ENCODE data around the gene RGS7. TPM values are rescaled to one million over a fixed set of nuclear protein-coding genes. Genes with fewer than 3 reads are reported as not detected.
"Not testable (repeated sequence)": the region's sequence is repeated elsewhere in the genome, so short reads cannot be mapped to it uniquely, and the experiment has no call there.

RGS7 gene
- total RNA-seq, 1 donor from 2014 or later: not detected

GRCh38 chr1:241142493-241142892 lies 214.5 kb downstream of the RGS7 start:
- DNase-seq (ENCODE audit: extremely low spot score in 2 of 2): no peak
- Histone ChIP-seq H3K4me3 (no peak overlapping the region), H3K36me3 (no peaks in the 10 kb centered on the region), H3K4me1 (no peaks in the 10 kb centered on the region), H3K27me3 (no peaks in the 10 kb centered on the region), H3K27ac (no peak overlapping the region), H3K9me3 (no peaks in the 10 kb centered on the region)
- intact Hi-C loops (cut with DNase I): no loop called here
- TF ChIP-seq POLR2A (IDR thresholded peaks at IDR 0.05) (no peak), CTCF (IDR thresholded peaks at IDR 0.05) (no peak), POLR2AphosphoS5 (IDR thresholded peaks at IDR 0.05; ENCODE audit: insufficient read depth in 1 of 2, low read depth in 1 of 2) (no peak)

DNA sequence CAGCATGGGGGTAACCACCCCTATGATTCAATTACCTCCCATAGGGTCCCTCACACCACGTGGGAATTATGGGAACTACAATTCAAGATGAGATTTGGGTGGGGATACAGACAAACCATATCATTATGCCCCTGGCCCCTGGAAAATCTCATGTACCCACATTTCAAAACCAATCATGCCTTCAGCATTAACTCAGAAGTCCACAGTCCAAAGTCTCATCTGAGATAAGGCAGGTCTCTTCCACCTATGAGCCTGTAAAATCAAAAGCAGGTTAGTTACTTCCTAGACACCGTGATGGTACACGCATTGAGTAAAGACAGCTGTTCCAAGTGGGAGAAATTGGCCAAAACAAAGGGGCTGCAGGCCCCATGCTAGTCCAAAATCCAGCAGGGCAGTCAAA lies 215.4 kb downstream of the RGS7 start:
- H3K36me3 ChIP-seq; intact Hi-C loops (cut with DNase I); H3K27me3 ChIP-seq; H3K9me3 ChIP-seq; H3K4me3 ChIP-seq; H3K27ac ChIP-seq; DNase-seq (ENCODE audit: extremely low spot score in 2 of 2); H3K4me1 ChIP-seq: not testable (repeated sequence)

DNA sequence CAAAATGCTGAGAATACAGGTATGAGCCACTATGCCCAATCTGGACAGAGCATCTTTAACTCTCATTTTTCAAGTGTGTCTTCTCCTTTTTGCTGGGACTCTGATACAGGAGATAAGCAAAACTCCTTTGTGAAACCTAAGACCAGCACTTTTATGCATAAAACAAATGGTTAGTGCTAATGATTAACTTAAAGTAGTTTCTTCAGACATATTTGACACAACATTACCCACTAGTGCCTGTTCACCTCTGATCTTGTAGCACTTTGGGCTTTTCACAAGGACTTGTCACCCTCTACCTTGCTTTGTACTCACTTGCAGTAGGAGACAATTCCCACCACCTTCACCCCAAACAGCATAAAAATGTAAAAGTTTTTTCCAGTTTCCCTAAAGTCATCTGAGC lies 216.3 kb downstream of the RGS7 start:
- TF ChIP-seq POLR2A (IDR thresholded peaks at IDR 0.05) (no peak), POLR2AphosphoS5 (IDR thresholded peaks at IDR 0.05; ENCODE audit: insufficient read depth in 1 of 2, low read depth in 1 of 2) (no peak), CTCF (IDR thresholded peaks at IDR 0.05) (no peak)
- Histone ChIP-seq H3K4me3 (no peak overlapping the region), H3K4me1 (no peaks in the 10 kb centered on the region), H3K36me3 (no peaks in the 10 kb centered on the region), H3K27ac (no peak overlapping the region), H3K9me3 (no peaks in the 10 kb centered on the region), H3K27me3 (no peaks in the 10 kb centered on the region)
- intact Hi-C loops (cut with DNase I): no loop called here
- no peak for DNase-seq (ENCODE audit: extremely low spot score in 2 of 2)

DNA sequence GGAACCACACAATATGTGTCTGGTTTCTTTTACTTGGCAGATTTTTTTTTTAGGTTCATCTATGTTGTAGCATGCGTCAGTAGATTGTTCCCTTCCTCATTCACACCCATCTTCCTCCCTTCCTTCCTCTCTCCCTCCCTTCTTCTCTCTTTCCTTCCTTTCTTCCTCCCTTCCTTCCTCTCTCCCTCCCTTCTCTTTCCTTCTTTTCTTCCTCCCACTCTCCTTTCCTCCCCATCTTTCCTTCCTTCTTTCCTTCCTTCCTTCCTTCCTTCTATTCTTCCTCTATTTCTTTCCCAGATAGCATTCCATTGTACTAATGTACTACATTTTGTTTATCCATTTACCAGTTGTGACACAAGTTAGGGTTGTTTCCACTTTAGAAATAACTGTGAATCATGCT lies 218.0 kb downstream of the RGS7 start:
- H3K27ac ChIP-seq: no peak overlapping the region
- H3K4me3 ChIP-seq: no peak overlapping the region
- TF ChIP-seq POLR2A (IDR thresholded peaks at IDR 0.05): no peak
- TF ChIP-seq POLR2AphosphoS5 (IDR thresholded peaks at IDR 0.05; ENCODE audit: insufficient read depth in 1 of 2, low read depth in 1 of 2): no peak
- TF ChIP-seq CTCF (IDR thresholded peaks at IDR 0.05): no peak
- no peak for DNase-seq (ENCODE audit: extremely low spot score in 2 of 2)
- intact Hi-C loops (cut with DNase I): no loop called here
- no peaks in the 10 kb centered on the region for H3K27me3 ChIP-seq
- no peaks in the 10 kb centered on the region for H3K4me1 ChIP-seq
- H3K9me3 ChIP-seq: no peaks in the 10 kb centered on the region
- no peaks in the 10 kb centered on the region for H3K36me3 ChIP-seq

GRCh38 chr1:241138248-241138647 lies 218.8 kb downstream of the RGS7 start:
- no peak for TF ChIP-seq CTCF (IDR thresholded peaks at IDR 0.05)
- TF ChIP-seq POLR2AphosphoS5 (IDR thresholded peaks at IDR 0.05; ENCODE audit: insufficient read depth in 1 of 2, low read depth in 1 of 2): no peak
- no peak for TF ChIP-seq POLR2A (IDR thresholded peaks at IDR 0.05)
- H3K4me1 ChIP-seq: no peaks in the 10 kb centered on the region
- no peak overlapping the region for H3K4me3 ChIP-seq
- H3K9me3 ChIP-seq: no peaks in the 10 kb centered on the region
- intact Hi-C loops (cut with DNase I): no loop called here
- no peak for DNase-seq (ENCODE audit: extremely low spot score in 2 of 2)
- no peaks in the 10 kb centered on the region for H3K27me3 ChIP-seq
- no peak overlapping the region for H3K27ac ChIP-seq
- no peaks in the 10 kb centered on the region for H3K36me3 ChIP-seq

- Histone ChIP-seq H3K9me3 (no peaks in the 10 kb centered on the region), H3K27me3 (no peaks in the 10 kb centered on the region), H3K27ac (no peak overlapping the region), H3K4me3 (no peak overlapping the region), H3K4me1 (no peaks in the 10 kb centered on the region), H3K36me3 (no peaks in the 10 kb centered on the region)
- no peak for TF ChIP-seq POLR2AphosphoS5 (IDR thresholded peaks at IDR 0.05; ENCODE audit: insufficient read depth in 1 of 2, low read depth in 1 of 2)
- TF ChIP-seq CTCF (IDR thresholded peaks at IDR 0.05): no peak
- TF ChIP-seq POLR2A (IDR thresholded peaks at IDR 0.05): no peak
- intact Hi-C loops (cut with DNase I): no loop called here
- no peak for DNase-seq (ENCODE audit: extremely low spot score in 2 of 2)
Measured at GRCh38 chr1:241136389-241136788, 220.6 kb downstream of the RGS7 start.

Data from vagina (tissue), 2 donors.